ENCODE data around the gene CFAP77. TPM values are rescaled to one million over a fixed set of nuclear protein-coding genes. Genes with fewer than 3 reads are reported as not detected.

CFAP77 gene
- total RNA-seq, 2 experiments from 2014 or later = not detected

GRCh38 chr9:132513416-132513815, 103.4 kb downstream of the CFAP77 start:
- Histone ChIP-seq H3K9me3 (ENCODE audit: control insufficient read depth in 1 of 2, insufficient read depth in 1 of 2, low read length in 2 of 2) (no peaks in the 10 kb centered on the region), H3K27ac (ENCODE audit: low read depth in 1 of 2, low read length in 2 of 2) (no peak overlapping the region), H3K36me3 (ENCODE audit: insufficient read depth, low read length) (no peaks in the 10 kb centered on the region), H3K4me1 (ENCODE audit: insufficient read depth, low read length) (peaks cover under 1% of the 10 kb centered on the region), H3K27me3 (ENCODE audit: control insufficient read depth in 1 of 2, insufficient read depth in 2 of 2, low read length in 2 of 2) (peaks cover 2 to 8% of the 10 kb centered on the region in 2 experiments), H3K4me3 (ENCODE audit: low read length) (no peak overlapping the region)
- Mint-ChIP-seq H3K4me3 (no peak overlapping the region), H3K4me1 (ENCODE audit: low read depth) (no peaks in the 10 kb centered on the region), H3K9me3 (no peaks in the 10 kb centered on the region), H3K27ac (no peak overlapping the region), H3K36me3 (ENCODE audit: low read depth) (no peaks in the 10 kb centered on the region), H3K27me3 (peaks cover 16% of the 10 kb centered on the region)
- ChIA-PET CTCF (no interaction called here), POLR2A (no interaction called here)
- TF ChIP-seq CTCF (IDR thresholded peaks at IDR 0.05) = no peak
- no peak for ATAC-seq (ENCODE audit: poor library complexity)
- intact Hi-C loops (cut with DNase I, micrococcal nuclease) = no loop called here
- no peak for DNase-seq

- no peak for ATAC-seq (ENCODE audit: poor library complexity)
- intact Hi-C loops (cut with DNase I, micrococcal nuclease) = no loop called here
- Mint-ChIP-seq H3K4me1 (ENCODE audit: low read depth) (no peaks in the 10 kb centered on the region), H3K9me3 (no peaks in the 10 kb centered on the region), H3K27me3 (peaks cover 16% of the 10 kb centered on the region), H3K4me3 (no peak overlapping the region), H3K36me3 (ENCODE audit: low read depth) (no peaks in the 10 kb centered on the region), H3K27ac (no peak overlapping the region)
- Histone ChIP-seq H3K36me3 (ENCODE audit: insufficient read depth, low read length) (no peaks in the 10 kb centered on the region), H3K4me3 (ENCODE audit: low read length) (no peak overlapping the region), H3K9me3 (ENCODE audit: control insufficient read depth in 1 of 2, insufficient read depth in 1 of 2, low read length in 2 of 2) (no peaks in the 10 kb centered on the region), H3K4me1 (ENCODE audit: insufficient read depth, low read length) (no peaks in the 10 kb centered on the region), H3K27me3 (ENCODE audit: control insufficient read depth in 1 of 2, insufficient read depth in 2 of 2, low read length in 2 of 2) (peaks cover 2 to 8% of the 10 kb centered on the region in 2 experiments), H3K27ac (ENCODE audit: low read depth in 1 of 2, low read length in 2 of 2) (no peak overlapping the region)
- ChIA-PET CTCF (no interaction called here), POLR2A (no interaction called here)
- TF ChIP-seq CTCF (IDR thresholded peaks at IDR 0.05) = no peak
- DNase-seq = no peak
These were observed 104.2 kb downstream of the CFAP77 start for GRCh38 chr9:132514011-132514744.

- Mint-ChIP-seq H3K9me3 (no peaks in the 10 kb centered on the region), H3K36me3 (ENCODE audit: low read depth) (no peaks in the 10 kb centered on the region), H3K4me3 (no peak overlapping the region), H3K27ac (no peak overlapping the region), H3K4me1 (ENCODE audit: low read depth) (no peaks in the 10 kb centered on the region), H3K27me3 (peaks cover 16% of the 10 kb centered on the region)
- H3K27ac ChIP-seq (ENCODE audit: low read depth in 1 of 2, low read length in 2 of 2) = no peak overlapping the region
- H3K36me3 ChIP-seq (ENCODE audit: insufficient read depth, low read length) = no peaks in the 10 kb centered on the region
- H3K9me3 ChIP-seq (ENCODE audit: control insufficient read depth in 1 of 2, insufficient read depth in 1 of 2, low read length in 2 of 2) = no peaks in the 10 kb centered on the region
- ATAC-seq (ENCODE audit: poor library complexity) (no peak), DNase-seq (no peak)
- no peak overlapping the region for H3K4me3 ChIP-seq (ENCODE audit: low read length)
- TF ChIP-seq CTCF (IDR thresholded peaks at IDR 0.05) = no peak
- peaks cover 2 to 8% of the 10 kb centered on the region in 2 experiments for H3K27me3 ChIP-seq (ENCODE audit: control insufficient read depth in 1 of 2, insufficient read depth in 2 of 2, low read length in 2 of 2)
- ChIA-PET POLR2A (no interaction called here), CTCF (no interaction called here)
- no peaks in the 10 kb centered on the region for H3K4me1 ChIP-seq (ENCODE audit: insufficient read depth, low read length)
- intact Hi-C loops (cut with DNase I, micrococcal nuclease) = no loop called here
These were observed 104.8 kb downstream of the CFAP77 start for GRCh38 chr9:132514821-132515220.
